Activated T-helper 17 cell treated with anti-CD3 and anti-CD28 coated beads, Interleukin-2, amount 50 U/mL, for 72 hours (primary cell): ENCODE data around the gene PSMD1. TPM values are rescaled to one million over a fixed set of nuclear protein-coding genes. Genes with fewer than 3 reads are reported as not detected.

Experiments
- ATAC-seq: fragments of 150-1000 bp; cut with Tn5 transposase; replicated peaks from 2 replicates; pipeline ENCODE4 v1.10.0; 2021; ENCODE audit warnings: mild to moderate bottlenecking, moderate library complexity
- H3K27ac Mint-ChIP-seq: one replicate; pipeline ENCODE4 v1.8.0; 2022; ENCODE audit warnings: mixed read lengths
- H3K27me3 Mint-ChIP-seq: one replicate; pipeline ENCODE4 v1.8.0; 2022; ENCODE audit warnings: mixed read lengths
- H3K36me3 Mint-ChIP-seq: one replicate; pipeline ENCODE4 v1.8.0; 2022; ENCODE audit warnings: low read depth, mild to moderate bottlenecking, mixed read lengths
- H3K4me1 Mint-ChIP-seq: one replicate; pipeline ENCODE4 v1.8.0; 2022; ENCODE audit warnings: mixed read lengths
- H3K4me3 Mint-ChIP-seq: one replicate; pipeline ENCODE4 v1.8.0; 2022; ENCODE audit warnings: mild to moderate bottlenecking, mixed read lengths
- H3K9me3 Mint-ChIP-seq: one replicate; pipeline ENCODE4 v1.8.0; 2022; ENCODE audit warnings: mixed read lengths
- total RNA-seq, 2 donors: library from RNA; stranded (reverse); gene quantifications; one replicate each; pipeline ENCODE4 v1.2.3, GENCODE V29; 2022

Gene PSMD1
- total RNA-seq, 2 donors from 2014 or later, result 70.2 to 154 TPM

DNA sequence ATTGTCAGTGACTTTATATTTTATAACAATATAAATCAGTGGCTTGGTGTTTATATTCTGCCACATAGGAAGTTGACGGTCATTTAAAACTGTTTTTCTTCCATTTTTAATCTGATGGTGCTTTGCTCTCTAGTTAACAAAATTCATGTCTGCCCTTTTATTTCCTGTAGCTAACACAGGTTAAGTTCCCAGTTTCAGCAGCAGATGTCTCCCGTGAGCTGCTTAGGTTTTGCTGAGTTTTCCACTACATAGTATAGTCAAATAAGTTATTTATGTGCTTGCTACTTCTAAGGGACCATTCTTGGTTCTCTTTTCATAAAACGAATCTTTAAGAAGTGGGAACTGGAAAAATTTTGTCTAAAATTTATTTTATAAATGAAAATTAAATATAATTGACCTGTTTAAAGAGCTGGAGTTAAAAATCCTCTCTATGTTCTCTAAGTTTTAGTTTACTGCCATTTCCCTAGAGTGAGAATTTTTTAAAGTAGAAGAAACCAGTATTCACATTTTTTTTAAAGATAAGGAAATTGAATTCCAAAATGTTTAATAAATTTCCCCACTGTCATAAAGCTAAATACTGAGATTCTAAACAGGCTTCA is 47.5 kb downstream of the PSMD1 start:
- Mint-ChIP-seq H3K36me3 (peaks cover 68% of the 10 kb centered on the region), H3K27me3 (no peaks in the 10 kb centered on the region), H3K4me3 (no peak overlapping the region), H3K4me1 (peaks cover 5% of the 10 kb centered on the region), H3K27ac (no peak overlapping the region), H3K9me3 (no peaks in the 10 kb centered on the region)
- peak; percentile 68 for ATAC-seq

DNA sequence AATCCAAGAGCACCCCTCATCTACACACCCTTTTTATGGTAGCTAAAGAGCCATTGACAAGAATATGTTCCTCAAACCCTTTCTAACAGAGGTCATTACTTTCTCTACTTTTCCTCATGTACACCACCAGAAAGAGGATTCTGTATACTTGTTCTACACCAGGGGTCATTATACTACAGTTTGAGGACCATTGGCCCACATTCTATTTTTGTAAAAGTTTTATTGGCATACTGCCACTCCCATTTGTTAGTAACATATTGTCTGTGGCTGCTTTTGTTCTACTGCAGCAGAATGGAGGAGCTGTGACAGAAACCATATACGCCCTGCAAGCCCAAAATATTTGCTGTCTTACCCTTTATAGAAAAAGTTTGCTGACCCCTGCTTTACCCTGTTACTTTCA is 53.9 kb downstream of the PSMD1 start:
- Mint-ChIP-seq H3K4me3 (no peak overlapping the region), H3K36me3 (peaks cover 100% of the 10 kb centered on the region), H3K27ac (no peak overlapping the region), H3K4me1 (peaks cover 4% of the 10 kb centered on the region), H3K27me3 (no peaks in the 10 kb centered on the region), H3K9me3 (no peaks in the 10 kb centered on the region)
- no peak for ATAC-seq

- no peaks in the 10 kb centered on the region for H3K9me3 Mint-ChIP-seq
- no peak overlapping the region for H3K27ac Mint-ChIP-seq
- H3K4me3 Mint-ChIP-seq, result no peak overlapping the region
- peaks cover 90% of the 10 kb centered on the region for H3K36me3 Mint-ChIP-seq
- H3K27me3 Mint-ChIP-seq, result no peaks in the 10 kb centered on the region
- peaks cover 7% of the 10 kb centered on the region for H3K4me1 Mint-ChIP-seq
- no peak for ATAC-seq
Measured at GRCh38 chr2:231111987-231112386, 55.3 kb downstream of the PSMD1 start.

DNA sequence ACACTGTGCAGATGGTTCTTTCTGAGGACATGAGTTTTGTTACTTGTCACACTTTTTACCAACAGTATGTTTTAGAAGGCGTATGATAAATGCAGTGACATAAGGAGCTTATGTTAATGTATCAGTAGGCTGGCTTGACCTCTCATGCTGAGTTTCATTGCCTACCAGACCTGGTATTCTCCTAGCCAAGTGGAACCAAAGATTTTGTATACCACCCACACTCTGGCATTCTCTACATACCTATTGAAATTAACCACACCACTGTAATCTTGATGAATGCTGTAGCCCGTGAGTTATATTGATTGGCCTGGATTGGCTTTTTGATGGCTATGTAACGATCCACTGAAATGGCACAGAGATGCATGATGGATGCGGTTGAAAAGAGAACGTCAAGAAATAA is 56.8 kb downstream of the PSMD1 start:
- peaks cover 7% of the 10 kb centered on the region for H3K4me1 Mint-ChIP-seq
- no peaks in the 10 kb centered on the region for H3K27me3 Mint-ChIP-seq
- no peak overlapping the region for H3K27ac Mint-ChIP-seq
- H3K9me3 Mint-ChIP-seq, result no peaks in the 10 kb centered on the region
- no peak for ATAC-seq
- H3K4me3 Mint-ChIP-seq, result no peak overlapping the region
- peaks cover 81% of the 10 kb centered on the region for H3K36me3 Mint-ChIP-seq

DNA sequence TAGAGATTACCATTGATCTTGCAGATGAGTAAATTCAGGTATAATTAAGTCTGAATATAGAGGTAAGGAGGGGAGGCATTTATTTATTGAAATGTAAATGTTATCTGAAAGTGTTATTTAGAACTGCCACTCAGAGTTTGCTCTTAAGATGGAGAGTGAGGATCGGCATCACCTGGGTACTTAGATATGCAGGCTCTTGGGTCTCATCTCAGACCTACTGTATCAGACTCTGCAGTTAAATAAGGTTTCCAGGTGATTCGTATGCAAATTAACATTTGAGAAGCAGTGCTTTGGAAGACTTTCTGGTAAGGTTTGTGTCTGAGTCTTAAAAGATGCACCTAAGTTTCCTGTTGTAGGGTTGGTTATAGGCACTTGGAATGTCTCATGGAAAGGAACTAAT is 59.0 kb downstream of the PSMD1 start:
- no peak overlapping the region for H3K4me3 Mint-ChIP-seq
- H3K4me1 Mint-ChIP-seq, result peaks cover 11% of the 10 kb centered on the region
- H3K36me3 Mint-ChIP-seq, result peaks cover 76% of the 10 kb centered on the region
- no peak for ATAC-seq
- peak overlapping the region; percentile 20 for H3K27ac Mint-ChIP-seq
- H3K27me3 Mint-ChIP-seq, result no peaks in the 10 kb centered on the region
- no peaks in the 10 kb centered on the region for H3K9me3 Mint-ChIP-seq

- H3K4me1 Mint-ChIP-seq, result peaks cover 11% of the 10 kb centered on the region
- peaks cover 63% of the 10 kb centered on the region for H3K36me3 Mint-ChIP-seq
- ATAC-seq, result no peak
- no peak overlapping the region for H3K27ac Mint-ChIP-seq
- no peaks in the 10 kb centered on the region for H3K9me3 Mint-ChIP-seq
- no peaks in the 10 kb centered on the region for H3K27me3 Mint-ChIP-seq
- no peak overlapping the region for H3K4me3 Mint-ChIP-seq
Measured at GRCh38 chr2:231117148-231117547, 60.5 kb downstream of the PSMD1 start.

- no peak for ATAC-seq
- no peak overlapping the region for H3K4me3 Mint-ChIP-seq
- H3K27me3 Mint-ChIP-seq, result no peaks in the 10 kb centered on the region
- H3K36me3 Mint-ChIP-seq, result peaks cover 54% of the 10 kb centered on the region
- H3K27ac Mint-ChIP-seq, result no peak overlapping the region
- H3K9me3 Mint-ChIP-seq, result no peaks in the 10 kb centered on the region
- H3K4me1 Mint-ChIP-seq, result peaks cover 11% of the 10 kb centered on the region
Measured at GRCh38 chr2:231117922-231118613, 61.4 kb downstream of the PSMD1 start.

GRCh38 chr2:231118614-231118942 is 61.9 kb downstream of the PSMD1 start:
- Mint-ChIP-seq H3K4me3 (no peak overlapping the region), H3K27me3 (no peaks in the 10 kb centered on the region), H3K27ac (no peak overlapping the region), H3K36me3 (peaks cover 49% of the 10 kb centered on the region), H3K4me1 (peaks cover 11% of the 10 kb centered on the region), H3K9me3 (no peaks in the 10 kb centered on the region)
- no peak for ATAC-seq

DNA sequence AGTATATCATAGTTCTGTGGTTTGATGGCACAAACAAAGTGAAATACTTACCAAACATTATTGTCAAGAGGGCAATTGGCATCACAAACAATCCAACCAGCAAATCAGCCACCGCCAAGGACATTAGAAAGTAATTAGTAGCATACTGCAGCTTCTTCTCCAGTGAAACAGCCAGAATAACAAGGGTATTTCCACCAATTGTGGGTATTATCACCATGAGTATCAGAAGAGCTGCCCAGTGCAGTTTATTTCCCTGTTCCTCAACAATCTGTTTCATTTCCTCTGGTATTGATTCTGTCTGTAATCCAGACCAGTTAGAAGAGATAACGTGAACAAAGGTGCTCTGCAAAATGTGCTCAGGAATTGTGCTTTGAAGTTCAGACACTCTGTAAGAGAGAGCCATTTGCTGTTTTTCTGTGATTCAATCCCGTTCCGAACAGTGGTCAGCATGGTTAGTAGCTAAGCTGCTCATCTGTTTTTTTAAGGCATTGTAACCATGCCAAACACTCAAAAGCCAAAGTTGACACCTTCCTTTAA is 66.8 kb downstream of the PSMD1 start:
- Mint-ChIP-seq H3K4me3 (no peak overlapping the region), H3K9me3 (no peaks in the 10 kb centered on the region), H3K4me1 (peaks cover 14% of the 10 kb centered on the region), H3K36me3 (peaks cover 19% of the 10 kb centered on the region), H3K27me3 (no peaks in the 10 kb centered on the region), H3K27ac (peak overlapping the region; percentile 6)
- ATAC-seq, result no peak

DNA sequence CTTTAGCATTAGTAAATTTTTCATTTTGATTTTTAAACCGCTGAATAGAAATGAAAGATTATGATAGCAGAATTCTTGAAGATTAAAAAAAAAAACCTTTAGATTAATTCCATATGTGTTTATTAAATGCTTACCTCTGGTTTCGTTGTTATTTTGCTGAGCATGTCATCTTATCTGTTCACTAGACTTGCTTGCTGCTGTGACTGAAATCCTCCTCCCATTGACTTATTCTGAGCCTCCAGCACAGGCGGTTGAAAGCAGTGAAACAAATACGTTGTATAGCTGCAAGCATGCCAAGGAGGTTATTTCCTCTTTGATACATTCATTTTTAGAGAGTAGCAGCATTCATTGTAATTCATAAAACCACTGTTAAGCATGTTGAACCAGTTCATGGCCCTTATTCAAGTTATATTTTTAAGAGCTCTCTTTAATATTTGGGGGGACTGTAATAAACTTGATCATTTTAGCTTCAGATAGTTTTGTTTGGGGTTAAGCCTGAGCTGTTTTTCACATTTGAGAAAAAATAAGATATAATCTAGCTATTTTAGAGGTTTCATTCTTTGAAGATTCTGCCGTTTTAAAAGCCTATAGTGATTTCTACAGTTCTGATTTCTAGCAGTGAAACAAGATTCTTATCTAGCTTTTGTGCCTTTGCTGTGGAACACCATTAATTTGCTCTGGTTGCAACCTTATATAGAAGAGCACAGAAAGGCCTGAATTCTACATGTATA is 68.3 kb downstream of the PSMD1 start, which contains the start of gene HTR2B:
Gene HTR2B, minus strand, starts transcription at position 205 of the 731 bp plus-strand sequence. CDS start 1,278 bp downstream, outside the sequence.
- H3K4me1 Mint-ChIP-seq, result peaks cover 14% of the 10 kb centered on the region
- H3K36me3 Mint-ChIP-seq, result peaks cover 9% of the 10 kb centered on the region
- H3K9me3 Mint-ChIP-seq, result no peaks in the 10 kb centered on the region
- peak; percentile 59 for ATAC-seq
- peak within 1 kb of the TSS; percentile 9 for H3K4me3 Mint-ChIP-seq
- no peaks in the 10 kb centered on the region for H3K27me3 Mint-ChIP-seq
- no peak within 1 kb of the TSS for H3K27ac Mint-ChIP-seq

DNA sequence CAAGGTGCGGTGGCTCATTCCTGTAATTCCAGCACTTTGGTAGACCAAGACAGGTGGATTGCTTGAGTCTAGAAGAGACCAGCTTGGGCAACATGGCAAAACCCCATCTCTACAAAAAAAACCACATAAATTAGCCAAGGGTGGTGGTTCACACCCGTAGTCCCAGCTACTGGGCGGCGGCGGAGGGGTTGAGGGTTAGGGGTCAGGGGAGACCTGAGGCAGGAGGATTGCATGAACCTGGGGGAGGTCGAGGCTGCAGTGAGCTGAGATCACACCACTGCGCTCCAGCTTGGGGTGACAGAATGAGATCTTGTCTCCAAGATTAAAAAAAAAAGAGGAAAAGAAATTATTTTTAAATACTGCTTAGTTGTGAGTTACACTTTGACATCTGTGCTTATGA is 69.5 kb downstream of the PSMD1 start:
- no peak overlapping the region for H3K4me3 Mint-ChIP-seq
- no peak for ATAC-seq
- no peaks in the 10 kb centered on the region for H3K27me3 Mint-ChIP-seq
- H3K27ac Mint-ChIP-seq, result no peak overlapping the region
- H3K9me3 Mint-ChIP-seq, result no peaks in the 10 kb centered on the region
- H3K36me3 Mint-ChIP-seq, result no peaks in the 10 kb centered on the region
- peaks cover 9% of the 10 kb centered on the region for H3K4me1 Mint-ChIP-seq

GRCh38 chr2:231127480-231127879 is 70.8 kb downstream of the PSMD1 start:
- no peaks in the 10 kb centered on the region for H3K9me3 Mint-ChIP-seq
- H3K4me1 Mint-ChIP-seq, result peaks cover 9% of the 10 kb centered on the region
- no peak for ATAC-seq
- H3K36me3 Mint-ChIP-seq, result no peaks in the 10 kb centered on the region
- no peaks in the 10 kb centered on the region for H3K27me3 Mint-ChIP-seq
- H3K27ac Mint-ChIP-seq, result no peak overlapping the region
- H3K4me3 Mint-ChIP-seq, result no peak overlapping the region

DNA sequence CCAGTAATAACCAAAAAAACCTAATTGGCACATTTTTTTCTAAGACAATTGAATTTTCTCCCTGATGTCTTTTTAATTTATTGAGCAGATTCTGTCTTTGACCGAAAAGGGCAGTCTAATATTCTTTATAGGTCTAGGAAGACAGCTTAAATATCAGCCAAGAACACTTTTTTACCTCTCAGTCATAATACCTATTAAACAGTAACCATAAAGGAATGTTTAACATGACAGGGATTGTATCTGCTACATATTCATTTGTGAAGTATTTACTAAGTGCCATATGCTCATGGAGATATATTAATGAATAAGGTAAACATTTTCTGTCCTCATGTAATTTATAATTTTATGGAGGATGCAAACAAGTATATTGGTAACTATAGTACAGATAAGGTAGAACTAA is 71.3 kb downstream of the PSMD1 start:
- no peak overlapping the region for H3K27ac Mint-ChIP-seq
- no peaks in the 10 kb centered on the region for H3K27me3 Mint-ChIP-seq
- H3K4me1 Mint-ChIP-seq, result peaks cover 9% of the 10 kb centered on the region
- no peaks in the 10 kb centered on the region for H3K36me3 Mint-ChIP-seq
- ATAC-seq, result no peak
- no peak overlapping the region for H3K4me3 Mint-ChIP-seq
- no peaks in the 10 kb centered on the region for H3K9me3 Mint-ChIP-seq

- H3K4me1 Mint-ChIP-seq, result peaks cover 9% of the 10 kb centered on the region
- no peak overlapping the region for H3K4me3 Mint-ChIP-seq
- no peak overlapping the region for H3K27ac Mint-ChIP-seq
- ATAC-seq, result no peak
- no peaks in the 10 kb centered on the region for H3K9me3 Mint-ChIP-seq
- H3K36me3 Mint-ChIP-seq, result no peaks in the 10 kb centered on the region
- no peaks in the 10 kb centered on the region for H3K27me3 Mint-ChIP-seq
Measured at GRCh38 chr2:231128541-231128940, 71.9 kb downstream of the PSMD1 start.

GRCh38 chr2:231129216-231129615 is 72.5 kb downstream of the PSMD1 start:
- no peaks in the 10 kb centered on the region for H3K27me3 Mint-ChIP-seq
- H3K4me3 Mint-ChIP-seq, result no peak overlapping the region
- no peak overlapping the region for H3K27ac Mint-ChIP-seq
- no peak for ATAC-seq
- no peaks in the 10 kb centered on the region for H3K9me3 Mint-ChIP-seq
- peaks cover 6% of the 10 kb centered on the region for H3K4me1 Mint-ChIP-seq
- H3K36me3 Mint-ChIP-seq, result no peaks in the 10 kb centered on the region
